ENCODE measurements around the gene CAMKK2.

DNA sequence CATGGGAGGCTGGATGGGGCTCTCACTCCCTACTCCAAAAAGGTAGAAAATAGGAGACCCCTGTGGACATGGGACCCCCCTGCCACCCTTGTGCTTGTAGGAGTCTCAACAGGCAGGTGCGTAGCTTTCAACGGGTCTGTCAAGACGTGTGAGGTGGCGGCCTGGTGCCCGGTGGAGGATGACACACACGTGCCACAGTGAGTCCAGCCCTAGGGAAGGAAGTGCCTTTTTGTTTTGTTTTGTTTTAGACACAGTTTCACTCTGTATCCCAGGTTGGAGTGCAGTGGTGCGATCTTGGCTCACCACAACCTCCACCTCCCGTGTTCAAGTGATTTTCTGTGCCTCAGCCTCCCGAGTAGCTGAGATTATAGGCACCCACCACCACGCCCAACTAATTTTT lies 73.7 kb downstream of the CAMKK2 start:
- TF ChIP-seq, protein P1, sequence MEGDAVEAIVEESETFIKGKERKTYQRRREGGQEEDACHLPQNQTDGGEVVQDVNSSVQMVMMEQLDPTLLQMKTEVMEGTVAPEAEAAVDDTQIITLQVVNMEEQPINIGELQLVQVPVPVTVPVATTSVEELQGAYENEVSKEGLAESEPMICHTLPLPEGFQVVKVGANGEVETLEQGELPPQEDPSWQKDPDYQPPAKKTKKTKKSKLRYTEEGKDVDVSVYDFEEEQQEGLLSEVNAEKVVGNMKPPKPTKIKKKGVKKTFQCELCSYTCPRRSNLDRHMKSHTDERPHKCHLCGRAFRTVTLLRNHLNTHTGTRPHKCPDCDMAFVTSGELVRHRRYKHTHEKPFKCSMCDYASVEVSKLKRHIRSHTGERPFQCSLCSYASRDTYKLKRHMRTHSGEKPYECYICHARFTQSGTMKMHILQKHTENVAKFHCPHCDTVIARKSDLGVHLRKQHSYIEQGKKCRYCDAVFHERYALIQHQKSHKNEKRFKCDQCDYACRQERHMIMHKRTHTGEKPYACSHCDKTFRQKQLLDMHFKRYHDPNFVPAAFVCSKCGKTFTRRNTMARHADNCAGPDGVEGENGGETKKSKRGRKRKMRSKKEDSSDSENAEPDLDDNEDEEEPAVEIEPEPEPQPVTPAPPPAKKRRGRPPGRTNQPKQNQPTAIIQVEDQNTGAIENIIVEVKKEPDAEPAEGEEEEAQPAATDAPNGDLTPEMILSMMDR (conservative IDR thresholded peaks at IDR 0.05 in 1 of 2, IDR thresholded peaks at IDR 0.05 in 1 of 2; ENCODE audit: low read depth in 1 of 2, low read length in 2 of 2), result no peak
- TF ChIP-seq EZH2 (IDR thresholded peaks at IDR 0.05; ENCODE audit: low read length, missing control alignments), result no peak

Measured in fibroblast of lung (primary cell).